WI38 (cell line): ENCODE measurements around the gene MTHFD2L.

Experiments used
- H3K4me3 ChIP-seq: 2 replicates; pipeline ENCODE4 v1.5.1; 2011; ENCODE audit warnings: low read depth, mild to moderate bottlenecking, control low read depth, low read length
- CTCF ChIP-seq: IDR thresholded peaks from 2 replicates; pipeline ENCODE4 v1.5.1; 2012; ENCODE audit warnings: low read depth, mild to moderate bottlenecking, control low read depth, low read length

Gene MTHFD2L

GRCh38 chr4:74305000-74305399, 147.1 kb downstream of the MTHFD2L start:
- no peak for TF ChIP-seq CTCF
- no peak overlapping the region for H3K4me3 ChIP-seq

DNA sequence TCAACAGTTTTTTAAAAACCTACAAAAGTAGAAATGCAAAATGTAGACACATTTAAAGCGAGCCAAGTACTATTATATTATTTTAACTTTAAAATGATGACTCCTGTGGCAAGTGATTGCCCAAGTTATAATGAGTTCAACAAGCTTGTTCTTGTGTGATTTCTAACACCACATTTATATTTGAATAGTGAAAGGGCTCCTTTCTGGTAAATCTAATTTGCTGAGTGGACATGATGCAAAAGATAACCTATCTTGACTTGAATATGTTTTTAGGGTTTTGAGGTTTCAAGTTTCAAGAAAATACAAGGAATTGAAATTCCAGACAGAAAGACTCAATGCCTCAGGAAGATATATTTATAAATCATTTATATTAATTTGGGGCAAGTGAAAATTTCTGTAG, 149.3 kb downstream of the MTHFD2L start:
- no peak overlapping the region for H3K4me3 ChIP-seq
- TF ChIP-seq CTCF: no peak

GRCh38 chr4:74308215-74308614, 150.3 kb downstream of the MTHFD2L start, which contains the start of gene EPGN:
Gene EPGN (plus strand): TSS chr4:74308470. CDS start chr4:74308534, 64 bp downstream.
- H3K4me3 ChIP-seq: no peak within 1 kb of the TSS
- no peak for TF ChIP-seq CTCF

DNA sequence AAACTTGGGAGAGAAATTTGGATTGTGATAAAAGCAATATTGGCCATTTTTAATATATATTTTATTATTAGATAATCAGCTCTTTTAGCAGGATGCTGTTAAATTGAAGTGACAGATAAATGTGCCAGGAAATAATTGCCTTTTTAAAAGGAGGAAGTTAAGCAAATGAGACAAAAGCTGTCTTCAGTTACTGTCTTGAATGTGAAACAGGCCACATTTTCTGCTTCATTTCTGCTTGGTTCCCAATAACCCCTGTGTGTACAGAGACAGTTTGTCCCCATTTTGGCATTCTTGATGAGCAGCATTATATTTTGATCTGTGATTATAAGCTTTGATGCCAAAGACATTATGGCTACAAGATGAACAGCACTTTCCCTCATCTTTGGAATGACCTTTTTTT, 151.3 kb downstream of the MTHFD2L start:
- no peak for TF ChIP-seq CTCF
- no peak overlapping the region for H3K4me3 ChIP-seq

DNA sequence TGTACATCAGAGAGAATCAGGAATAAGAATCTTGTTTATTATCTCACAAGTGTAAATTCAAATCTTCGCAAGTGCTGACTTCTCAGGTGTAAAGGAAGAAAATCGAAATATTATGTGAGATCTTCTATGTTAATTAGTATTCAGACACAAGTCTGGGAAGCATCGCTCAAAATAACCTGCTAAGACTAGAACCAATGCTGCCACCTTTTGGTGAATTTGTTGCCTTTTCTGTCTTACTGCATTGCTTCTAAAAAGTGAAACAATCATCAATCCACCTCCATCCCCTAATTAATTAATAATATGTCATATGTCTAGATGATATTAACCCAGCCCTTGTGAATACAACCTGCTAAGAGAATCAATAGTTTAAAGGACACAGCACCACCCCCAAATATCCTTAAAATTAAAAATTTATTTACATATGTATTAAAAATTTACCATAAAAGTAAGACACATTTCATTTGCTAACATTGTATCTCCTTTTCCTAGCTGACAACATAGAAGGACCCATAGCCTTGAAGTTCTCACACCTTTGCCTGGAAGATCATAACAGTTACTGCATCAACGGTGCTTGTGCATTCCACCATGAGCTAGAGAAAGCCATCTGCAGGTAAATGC, 153.9 kb downstream of the MTHFD2L start:
- peak; percentile 22; the same call in 1 of the 2 replicates for TF ChIP-seq CTCF
- H3K4me3 ChIP-seq: no peak overlapping the region

DNA sequence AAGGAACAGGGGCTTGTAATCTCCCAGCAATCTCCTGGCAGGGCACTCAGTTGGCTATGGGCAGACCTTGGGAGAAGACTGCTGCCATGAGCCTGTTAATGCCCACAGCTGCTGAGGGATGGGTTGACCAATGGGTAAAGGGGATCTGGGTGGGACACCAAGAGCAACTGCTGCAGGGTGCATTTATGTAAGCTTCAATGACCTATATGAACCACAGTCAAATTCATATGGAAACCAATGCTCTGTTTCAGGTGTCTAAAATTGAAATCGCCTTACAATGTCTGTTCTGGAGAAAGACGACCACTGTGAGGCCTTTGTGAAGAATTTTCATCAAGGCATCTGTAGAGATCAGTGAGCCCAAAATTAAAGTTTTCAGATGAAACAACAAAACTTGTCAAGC, 156.4 kb downstream of the MTHFD2L start:
- H3K4me3 ChIP-seq: no peak overlapping the region
- TF ChIP-seq CTCF: no peak

DNA sequence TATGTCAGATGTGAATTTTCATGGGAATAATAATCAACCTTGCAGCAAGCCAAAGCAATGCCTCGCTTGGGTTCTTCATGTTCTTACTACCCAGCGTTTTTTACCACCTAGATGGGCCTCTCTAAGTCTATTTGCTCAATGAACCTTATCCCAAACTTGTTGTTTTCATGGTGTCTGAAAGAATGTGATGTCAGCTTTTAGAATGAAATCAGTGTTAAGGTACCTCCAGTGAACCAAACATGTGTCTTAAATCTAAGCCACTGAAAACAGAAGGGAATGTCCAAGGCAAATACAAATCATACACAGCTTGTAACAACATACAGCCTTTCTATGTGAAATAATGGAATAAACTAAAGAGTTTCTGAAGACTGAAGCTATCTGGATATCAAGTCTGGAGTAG, 157.0 kb downstream of the MTHFD2L start:
- H3K4me3 ChIP-seq: no peak overlapping the region
- no peak for TF ChIP-seq CTCF
